ENCODE measurements around the gene ZDHHC7. TPM values are rescaled to one million over a fixed set of nuclear protein-coding genes. Genes with fewer than 3 reads are reported as not detected.

ZDHHC7 gene
- total RNA-seq, 1 experiment from 2014 or later: 46.2 TPM

- no peak for DNase-seq (ENCODE audit: low spot score)
- in situ Hi-C loops (cut with HindIII; ENCODE audit: low sequenced_read_pairs): no loop called here
Observed at GRCh38 chr16:85003725-85004586, 7.4 kb downstream of the ZDHHC7 start.

GRCh38 chr16:85003076-85003475, 8.3 kb downstream of the ZDHHC7 start:
- DNase-seq (ENCODE audit: low spot score): no peak

GRCh38 chr16:85002608-85003007, 8.7 kb downstream of the ZDHHC7 start:
- DNase-seq (ENCODE audit: low spot score): no peak
- in situ Hi-C loops (cut with HindIII; ENCODE audit: low sequenced_read_pairs): no loop called here

More at GRCh38 chr16:85003076-85003475, 8.3 kb downstream of the ZDHHC7 start:
- in situ Hi-C loops (cut with HindIII; ENCODE audit: low sequenced_read_pairs): no loop called here

- in situ Hi-C loops (cut with HindIII; ENCODE audit: low sequenced_read_pairs): no loop called here
Observed at GRCh38 chr16:85002099-85002541, 9.2 kb downstream of the ZDHHC7 start.

GRCh38 chr16:84999857-85000480, 11.4 kb downstream of the ZDHHC7 start:
- no peak for DNase-seq (ENCODE audit: low spot score)
- in situ Hi-C loops (cut with HindIII; ENCODE audit: low sequenced_read_pairs): no loop called here

More at GRCh38 chr16:85002099-85002541, 9.2 kb downstream of the ZDHHC7 start:
- DNase-seq (ENCODE audit: low spot score): no peak

- in situ Hi-C loops (cut with HindIII; ENCODE audit: low sequenced_read_pairs): no loop called here
- DNase-seq (ENCODE audit: low spot score): no peak
Observed at GRCh38 chr16:84999200-84999599, 12.1 kb downstream of the ZDHHC7 start.

GRCh38 chr16:84996365-84996764, 15.0 kb downstream of the ZDHHC7 start:
- DNase-seq (ENCODE audit: low spot score): no peak
- in situ Hi-C loops (cut with HindIII; ENCODE audit: low sequenced_read_pairs): no loop called here

GRCh38 chr16:84995663-84996062, 15.7 kb downstream of the ZDHHC7 start:
- in situ Hi-C loops (cut with HindIII; ENCODE audit: low sequenced_read_pairs): no loop called here
- no peak for DNase-seq (ENCODE audit: low spot score)

- in situ Hi-C loops (cut with HindIII; ENCODE audit: low sequenced_read_pairs): no loop called here
- no peak for DNase-seq (ENCODE audit: low spot score)
Observed at GRCh38 chr16:84993926-84994325, 17.4 kb downstream of the ZDHHC7 start.

- no peak for DNase-seq (ENCODE audit: low spot score)
- in situ Hi-C loops (cut with HindIII; ENCODE audit: low sequenced_read_pairs): no loop called here
Observed at GRCh38 chr16:84992717-84993075, 18.6 kb downstream of the ZDHHC7 start.

GRCh38 chr16:84990782-84991181, 20.6 kb downstream of the ZDHHC7 start:
- peak; percentile 66 for DNase-seq (ENCODE audit: low spot score)
- in situ Hi-C loops (cut with HindIII; ENCODE audit: low sequenced_read_pairs): no loop called here

GRCh38 chr16:84989749-84990620, 21.4 kb downstream of the ZDHHC7 start:
- peak; percentile 57 for DNase-seq (ENCODE audit: low spot score)
- in situ Hi-C loops (cut with HindIII; ENCODE audit: low sequenced_read_pairs): no loop called here

GRCh38 chr16:84988328-84989080, 22.8 kb downstream of the ZDHHC7 start:
- in situ Hi-C loops (cut with HindIII; ENCODE audit: low sequenced_read_pairs): no loop called here

GRCh38 chr16:84986879-84987278, 24.5 kb downstream of the ZDHHC7 start:
- in situ Hi-C loops (cut with HindIII; ENCODE audit: low sequenced_read_pairs): no loop called here
- no peak for DNase-seq (ENCODE audit: low spot score)

More at GRCh38 chr16:84988328-84989080, 22.8 kb downstream of the ZDHHC7 start:
- peak; percentile 96 for DNase-seq (ENCODE audit: low spot score)

GRCh38 chr16:84986102-84986501, 25.2 kb downstream of the ZDHHC7 start:
- in situ Hi-C loops (cut with HindIII; ENCODE audit: low sequenced_read_pairs): no loop called here
- peak; percentile 48 for DNase-seq (ENCODE audit: low spot score)

GRCh38 chr16:84985079-84986065, 26.0 kb downstream of the ZDHHC7 start:
- in situ Hi-C loops (cut with HindIII; ENCODE audit: low sequenced_read_pairs): no loop called here
- no peak for DNase-seq (ENCODE audit: low spot score)

- peak; percentile 83 for DNase-seq (ENCODE audit: low spot score)
- in situ Hi-C loops (cut with HindIII; ENCODE audit: low sequenced_read_pairs): no loop called here
Observed at GRCh38 chr16:84982434-84982833, 28.9 kb downstream of the ZDHHC7 start.

GRCh38 chr16:84979516-84979915, 31.8 kb downstream of the ZDHHC7 start:
- in situ Hi-C loops (cut with HindIII; ENCODE audit: low sequenced_read_pairs): loop anchor here (5.0 to 10.0 kb wide), 2 partner anchors 52 to 235 kb away; no protein-coding TSS in a partner anchor
- DNase-seq (ENCODE audit: low spot score): no peak

Data from G401 (cell line).